VCaP (cell line): ENCODE measurements around the gene SLC39A3.

Experiments
- H3K27ac ChIP-seq: fragments of 450-650 bp; 2 replicates; pipeline ENCODE4 v1.5.1; 2017
- TF ChIP-seq, protein P1 (sequence below): fragments of 450-650 bp; conservative IDR thresholded peaks from 2 replicates; pipeline ENCODE4 v1.5.1; 2017; ENCODE audit warnings: mild to moderate bottlenecking, moderate library complexity

Gene SLC39A3

DNA sequence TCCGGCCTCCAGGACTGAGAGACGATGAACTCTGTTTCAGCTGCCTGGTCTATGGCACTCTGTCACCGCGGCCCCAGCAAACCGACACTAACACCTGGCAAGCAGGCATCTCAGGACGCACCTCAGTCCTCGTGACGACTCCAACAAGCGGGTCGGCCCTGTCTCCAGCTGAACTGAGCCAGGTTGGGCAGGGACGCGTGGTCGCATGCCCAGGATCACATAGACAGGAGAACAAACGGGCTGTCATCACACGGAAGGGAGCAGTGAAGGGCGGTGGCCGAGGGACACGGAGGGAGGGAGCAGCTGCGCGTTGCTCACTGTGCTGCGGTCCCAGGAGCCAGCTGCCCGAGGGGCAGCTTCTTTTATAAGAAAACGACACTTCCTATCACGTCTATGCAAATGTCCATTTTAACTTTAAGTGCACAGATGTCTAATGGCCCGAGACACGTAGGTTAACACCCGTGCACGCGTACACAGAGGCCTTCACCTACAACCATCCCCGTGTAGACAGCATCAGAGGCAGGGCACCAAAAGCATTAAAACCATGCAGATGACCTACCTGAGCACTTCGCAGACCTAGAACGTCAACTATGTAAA is 34.4 kb upstream of the SLC39A3 start:
- H3K27ac ChIP-seq = no peak overlapping the region

DNA sequence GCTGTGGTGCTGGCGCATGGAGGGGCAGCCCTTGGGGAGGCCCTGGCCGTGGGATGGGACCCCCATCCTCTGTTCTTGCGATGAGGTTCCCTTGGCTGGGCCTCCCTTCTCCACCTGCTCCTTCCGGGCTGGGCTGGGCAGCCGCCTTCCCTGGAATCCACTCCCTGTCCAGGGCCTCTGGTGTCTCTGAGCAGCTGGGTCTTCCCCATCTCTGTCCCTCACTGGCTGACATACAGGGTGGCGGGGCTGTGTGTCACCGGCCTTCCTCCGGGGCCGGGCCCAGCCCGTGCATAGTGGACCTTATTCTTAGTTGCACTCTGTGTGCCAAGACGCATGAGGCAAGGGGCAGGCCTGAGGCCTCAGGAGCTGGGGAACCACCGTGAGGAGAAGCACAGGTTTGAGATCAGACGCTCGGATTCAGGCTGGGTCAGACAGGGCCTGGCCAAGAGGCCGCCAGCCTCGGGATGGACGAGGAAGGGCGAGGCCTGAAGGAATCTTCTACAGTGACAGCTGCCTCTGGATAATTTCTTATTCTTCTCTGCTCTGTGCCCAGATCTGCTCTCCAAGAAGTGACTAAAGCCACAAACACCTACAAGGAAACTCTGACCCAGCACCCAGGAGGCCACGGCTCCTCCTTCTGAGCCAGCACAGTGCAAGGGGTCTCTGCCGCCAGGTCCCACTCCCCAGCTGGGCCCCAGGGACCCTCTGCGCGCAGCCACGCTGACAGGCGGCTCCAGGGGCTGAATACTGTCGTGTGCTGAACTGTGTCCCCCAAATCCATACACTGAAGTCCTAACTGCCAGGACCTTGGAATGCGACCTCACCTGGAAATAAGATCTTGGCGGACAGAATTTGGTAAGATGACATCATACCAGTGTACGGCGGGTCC is 32.2 kb upstream of the SLC39A3 start:
- TF ChIP-seq, protein P1, sequence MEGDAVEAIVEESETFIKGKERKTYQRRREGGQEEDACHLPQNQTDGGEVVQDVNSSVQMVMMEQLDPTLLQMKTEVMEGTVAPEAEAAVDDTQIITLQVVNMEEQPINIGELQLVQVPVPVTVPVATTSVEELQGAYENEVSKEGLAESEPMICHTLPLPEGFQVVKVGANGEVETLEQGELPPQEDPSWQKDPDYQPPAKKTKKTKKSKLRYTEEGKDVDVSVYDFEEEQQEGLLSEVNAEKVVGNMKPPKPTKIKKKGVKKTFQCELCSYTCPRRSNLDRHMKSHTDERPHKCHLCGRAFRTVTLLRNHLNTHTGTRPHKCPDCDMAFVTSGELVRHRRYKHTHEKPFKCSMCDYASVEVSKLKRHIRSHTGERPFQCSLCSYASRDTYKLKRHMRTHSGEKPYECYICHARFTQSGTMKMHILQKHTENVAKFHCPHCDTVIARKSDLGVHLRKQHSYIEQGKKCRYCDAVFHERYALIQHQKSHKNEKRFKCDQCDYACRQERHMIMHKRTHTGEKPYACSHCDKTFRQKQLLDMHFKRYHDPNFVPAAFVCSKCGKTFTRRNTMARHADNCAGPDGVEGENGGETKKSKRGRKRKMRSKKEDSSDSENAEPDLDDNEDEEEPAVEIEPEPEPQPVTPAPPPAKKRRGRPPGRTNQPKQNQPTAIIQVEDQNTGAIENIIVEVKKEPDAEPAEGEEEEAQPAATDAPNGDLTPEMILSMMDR = no peak
- no peak overlapping the region for H3K27ac ChIP-seq

More for the DNA sequence above, 34.4 kb upstream of the SLC39A3 start:
- TF ChIP-seq, protein P1 = no peak

DNA sequence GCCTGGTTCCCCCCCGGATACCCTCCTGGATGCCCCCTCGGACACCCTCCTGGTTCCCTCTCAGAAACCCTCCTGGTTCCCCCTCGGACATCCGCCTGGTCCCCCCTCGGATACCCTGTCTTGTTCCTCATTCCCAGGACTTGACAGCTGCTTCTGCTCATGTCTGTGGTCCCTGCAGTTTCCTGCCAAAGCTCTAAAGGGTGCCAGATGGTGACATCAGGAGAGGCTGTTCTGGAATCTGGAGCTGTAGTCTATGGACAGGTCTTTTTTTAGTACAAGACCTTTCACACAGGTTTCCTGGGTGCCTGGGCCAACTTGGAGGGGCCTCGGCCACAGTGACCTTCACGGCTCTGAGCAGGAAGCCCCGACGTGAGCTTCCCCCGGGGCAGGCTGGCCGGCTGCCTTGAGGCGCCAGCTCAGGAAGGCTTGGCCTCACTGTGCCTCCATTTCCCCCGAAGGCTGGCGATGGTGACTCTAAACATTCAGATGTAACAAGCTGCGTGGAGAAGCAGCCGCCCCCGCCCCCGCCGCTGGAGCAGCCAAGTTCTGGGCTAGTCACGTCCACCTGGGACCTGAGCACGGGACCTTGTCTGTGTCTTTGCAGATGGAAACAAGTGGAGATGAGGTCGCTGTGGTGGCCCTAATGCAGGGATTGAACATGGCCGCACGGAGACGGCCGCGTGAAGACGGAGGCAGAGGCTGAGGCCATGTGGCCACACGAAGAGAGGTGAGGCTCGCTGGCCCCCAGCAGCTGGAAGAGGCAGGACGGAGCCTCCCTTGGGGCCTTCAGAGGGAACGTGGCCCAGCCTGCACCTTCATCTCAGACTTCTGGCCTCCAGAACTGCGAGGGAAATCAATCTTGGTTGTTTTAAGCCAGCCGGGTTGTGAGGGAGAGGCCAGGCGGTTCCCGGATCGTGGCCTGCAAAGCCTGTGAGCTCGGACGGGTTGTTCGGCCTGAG is 30.5 kb upstream of the SLC39A3 start:
- no peak overlapping the region for H3K27ac ChIP-seq
- TF ChIP-seq, protein P1 = no peak

DNA sequence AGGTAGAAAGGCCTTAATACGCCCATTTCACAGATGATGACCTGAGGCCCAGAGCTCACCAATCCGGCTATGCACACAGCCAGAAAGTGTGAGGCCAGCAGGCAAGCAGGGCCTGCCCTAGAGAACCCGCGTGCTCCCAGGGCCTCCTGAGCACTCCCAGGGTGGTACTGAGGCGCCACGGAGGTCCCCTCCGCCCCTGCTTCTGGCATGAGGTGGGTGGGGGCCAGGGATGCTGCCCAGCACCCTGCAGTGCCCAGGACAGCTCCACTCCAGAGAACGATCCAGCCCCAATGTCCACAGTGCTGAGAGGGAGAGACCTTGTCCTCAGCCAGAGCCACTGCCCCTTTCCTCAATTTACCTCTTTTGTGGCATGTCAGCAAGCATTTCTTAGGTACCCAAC is 29.4 kb upstream of the SLC39A3 start:
- TF ChIP-seq, protein P1 = no peak
- H3K27ac ChIP-seq = no peak overlapping the region

DNA sequence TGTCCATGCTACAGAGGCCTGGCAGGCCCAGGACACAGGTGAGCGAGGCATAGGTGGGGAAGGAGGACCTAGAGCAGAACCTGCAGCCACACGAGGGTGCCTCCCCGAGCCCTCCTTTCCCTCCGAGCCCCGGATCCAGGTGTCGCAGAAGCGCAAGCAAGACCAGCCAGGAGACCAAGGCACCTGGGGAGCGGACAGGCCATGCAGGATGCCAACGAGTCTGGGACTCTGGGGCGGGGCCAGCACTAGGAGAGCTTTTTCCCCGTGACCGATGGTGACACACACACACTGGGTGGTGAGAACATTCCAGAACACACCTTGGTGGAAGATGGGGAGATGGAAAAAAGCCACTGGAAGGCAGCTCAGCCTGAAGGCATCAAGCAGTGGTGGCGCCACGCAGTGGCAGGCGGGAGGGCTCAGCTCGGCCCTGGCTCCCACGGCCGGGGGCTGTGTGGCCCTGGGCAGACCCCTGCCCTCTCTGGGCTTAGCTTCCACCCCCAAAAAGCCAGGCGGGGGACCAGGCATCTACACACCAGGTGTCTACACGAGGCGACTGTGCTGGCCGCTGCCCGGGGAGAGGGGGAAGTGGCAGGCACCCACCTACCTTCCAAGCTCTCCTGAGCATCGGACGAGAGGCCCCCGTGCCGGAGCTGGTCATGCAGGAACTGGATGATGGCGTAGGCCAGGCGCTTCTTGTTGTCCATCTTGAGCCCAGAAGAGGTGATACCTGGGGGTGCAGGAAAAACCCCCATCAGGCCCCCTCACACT is 28.7 kb upstream of the SLC39A3 start:
- no peak overlapping the region for H3K27ac ChIP-seq
- TF ChIP-seq, protein P1 = no peak

DNA sequence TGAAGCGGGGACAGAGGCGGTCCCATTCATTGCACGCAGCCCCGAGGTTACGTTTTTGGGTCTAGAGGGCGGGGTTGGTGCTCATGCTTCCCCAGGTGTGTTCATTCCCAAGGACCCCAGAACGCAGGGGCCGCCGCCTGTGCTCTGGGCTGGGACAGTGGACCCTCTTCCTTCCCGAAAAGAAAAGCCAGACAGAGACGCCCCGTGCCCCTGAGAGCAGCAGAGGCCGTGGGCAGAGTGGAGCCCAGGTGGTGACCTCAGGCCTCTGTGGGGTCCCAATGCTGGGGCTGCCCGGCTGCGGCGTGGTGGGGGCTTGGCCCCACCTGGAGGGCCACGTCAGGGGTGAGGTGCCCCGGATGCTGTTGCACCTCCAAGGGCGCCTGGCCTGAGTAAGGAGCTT is 27.9 kb upstream of the SLC39A3 start:
- H3K27ac ChIP-seq = no peak overlapping the region
- TF ChIP-seq, protein P1 = no peak
